OCI-LY7 (cell line): ENCODE measurements around the gene MAP1LC3B. TPM values are rescaled to one million over a fixed set of nuclear protein-coding genes. Genes with fewer than 3 reads are reported as not detected.

Source experiments
- BruUV-seq: library from RNA; stranded (reverse); fragments of 400-500 nt; replicated peaks from 2 replicates; lab custom pipeline; 2021; lab: Mats Ljungman, UMichigan
- CTCF ChIA-PET: fragments of 300-600 bp; sonication (Branson Sonifier 250); formaldehyde crosslinking; loops from one replicate; lab custom pipeline; 2022; ENCODE audit warnings: antibody characterized with exemption; ENCODE audit not compliant: unreplicated experiment; lab: Charles Lee
- POLR2A ChIA-PET: fragments of 300-600 bp; sonication (Branson Sonifier 250); formaldehyde crosslinking; loops from one replicate; lab custom pipeline; 2022; ENCODE audit warnings: antibody characterized with exemption; lab: Charles Lee
- DNase-seq: peaks from one replicate; pipeline ENCODE4 v3.0.0-alpha.2; 2015; ENCODE audit warnings: low spot score
- H2AFZ ChIP-seq: fragments of 200-600 bp; sonication (generic), shearing (Covaris generic); 2 replicates; pipeline ENCODE4 v1.6.1; 2014; ENCODE audit warnings: mild to moderate bottlenecking, antibody characterized with exemption, low read length, moderate library complexity
- H3K27ac ChIP-seq: fragments of 200-600 bp; sonication (generic); 2 replicates; pipeline ENCODE4 v1.5.1; 2014; ENCODE audit warnings: mixed run types, low read depth, mild to moderate bottlenecking, moderate library complexity, low read length, inconsistent platforms; ENCODE audit not compliant: poor library complexity, severe bottlenecking
- H3K36me3 ChIP-seq: fragments of 200-600 bp; sonication (generic); 2 replicates; pipeline ENCODE4 v1.6.1; 2014; ENCODE audit warnings: mild to moderate bottlenecking, antibody characterized with exemption, low read length, moderate library complexity, mixed read lengths; ENCODE audit not compliant: insufficient read depth
- H3K4me1 ChIP-seq: fragments of 200-600 bp; sonication (generic); 2 replicates; pipeline ENCODE4 v1.5.1; 2014; ENCODE audit warnings: mild to moderate bottlenecking, low read length; ENCODE audit not compliant: insufficient read depth, poor library complexity, severe bottlenecking
- H3K4me2 ChIP-seq: fragments of 200-600 bp; sonication (generic); 2 replicates; pipeline ENCODE4 v1.6.1; 2014; ENCODE audit warnings: mild to moderate bottlenecking, low read length
- H3K4me3 ChIP-seq: fragments of 200-600 bp; sonication (generic); 2 replicates; pipeline ENCODE4 v1.5.1; 2014; ENCODE audit warnings: mild to moderate bottlenecking, low read depth, low read length; ENCODE audit not compliant: poor library complexity, severe bottlenecking
- H3K79me2 ChIP-seq: fragments of 200-600 bp; sonication (generic); 2 replicates; pipeline ENCODE4 v1.6.1; 2016; ENCODE audit warnings: low read depth, mild to moderate bottlenecking, low read length, moderate library complexity, mixed read lengths; ENCODE audit not compliant: insufficient read depth
- H3K9me2 ChIP-seq: fragments of 200-600 bp; sonication (generic); 2 replicates; pipeline ENCODE4 v1.6.1; 2016; ENCODE audit warnings: mild to moderate bottlenecking, low read length, mixed read lengths; ENCODE audit not compliant: insufficient read depth
- H3K9me3 ChIP-seq: fragments of 200-600 bp; sonication (generic); 2 replicates; pipeline ENCODE4 v1.6.1; 2014; ENCODE audit warnings: mild to moderate bottlenecking, mixed run types, low read length, mixed read lengths
- H4K20me1 ChIP-seq: fragments of 200-600 bp; sonication (generic); 2 replicates; pipeline ENCODE4 v1.6.1; 2014; ENCODE audit warnings: mild to moderate bottlenecking, antibody characterized with exemption, low read length, moderate library complexity, mixed read lengths; ENCODE audit not compliant: insufficient read depth
- CTCF ChIP-seq: fragments of 200-600 bp; sonication (generic); conservative IDR thresholded peaks from 2 replicates; pipeline ENCODE4 v1.5.1; 2014; ENCODE audit warnings: mild to moderate bottlenecking, antibody characterized with exemption, low read length, moderate library complexity, mixed read lengths
- EZH2phosphoT487 ChIP-seq: fragments of 200-600 bp; sonication (generic); IDR thresholded peaks from 2 replicates; pipeline ENCODE4 v1.6.1; 2018; ENCODE audit warnings: low read depth, borderline replicate concordance, mild to moderate bottlenecking, mixed run types, antibody characterized with exemption, low read length, moderate library complexity, mixed read lengths
- intact Hi-C: fragments of 100-400 bp; cut with micrococcal nuclease; formaldehyde crosslinking; loops from one replicate; pipeline ENCODE4 v1.10.0; 2022; ENCODE audit not compliant: unreplicated experiment
- total RNA-seq, 2 experiments: library from RNA; depleted of rRNA in 1 of 2; stranded (reverse); fragments of >200 nt in 1 of 2; shearing (Covaris generic) in 1 of 2; gene quantifications; 2 replicates each; pipeline ENCODE4 v1.2.3, GENCODE V29; 2014 to 2022

MAP1LC3B gene
- total RNA-seq, 2 experiments from 2014 or later, result 15.3 to 43.8 TPM

GRCh38 chr16:87410968-87411367, 18.8 kb downstream of the MAP1LC3B start:
- POLR2A ChIA-PET, result no interaction called here
- no TSS peak for BruUV-seq
- H3K4me1 ChIP-seq, result no peaks in the 10 kb centered on the region

GRCh38 chr16:87411375-87412271, 19.5 kb downstream of the MAP1LC3B start:
- CTCF ChIA-PET, result no interaction called here
- Histone ChIP-seq H2AFZ (no peak overlapping the region), H4K20me1 (no peaks in the 10 kb centered on the region; the same call in 1 of the 2 replicates), H3K27ac (no peak overlapping the region), H3K9me2 (no peaks in the 10 kb centered on the region), H3K4me1 (no peaks in the 10 kb centered on the region), H3K4me2 (no peak overlapping the region), H3K9me3 (no peaks in the 10 kb centered on the region), H3K36me3 (peaks cover 31% of the 10 kb centered on the region), H3K79me2 (no peaks in the 10 kb centered on the region), H3K4me3 (no peak overlapping the region)
- intact Hi-C loops, result no loop called here
- no peak for DNase-seq
- POLR2A ChIA-PET, result no interaction called here
- TF ChIP-seq CTCF (no peak), EZH2phosphoT487 (no peak)
- BruUV-seq, result no TSS peak

More at GRCh38 chr16:87410968-87411367, 18.8 kb downstream of the MAP1LC3B start:
- CTCF ChIA-PET, result no interaction called here
- Histone ChIP-seq H3K36me3 (peaks cover 31% of the 10 kb centered on the region), H2AFZ (no peak overlapping the region), H3K4me3 (no peak overlapping the region), H3K9me3 (no peaks in the 10 kb centered on the region), H3K27ac (no peak overlapping the region), H4K20me1 (no peaks in the 10 kb centered on the region; the same call in 1 of the 2 replicates), H3K9me2 (no peaks in the 10 kb centered on the region), H3K79me2 (no peaks in the 10 kb centered on the region), H3K4me2 (no peak overlapping the region)
- intact Hi-C loops, result no loop called here
- DNase-seq, result no peak
- TF ChIP-seq CTCF, result no peak
- no peak for TF ChIP-seq EZH2phosphoT487
